ENCODE measurements around the gene DLGAP1. TPM values are rescaled to one million over a fixed set of nuclear protein-coding genes. Genes with fewer than 3 reads are reported as not detected.

The DLGAP1 gene
- total and polyA plus RNA-seq, 2 of the 8 experiments (the other 6 are each of a cell fraction or from before 2014, with no cell fraction given): 11.8 to 16.9 TPM

DNA sequence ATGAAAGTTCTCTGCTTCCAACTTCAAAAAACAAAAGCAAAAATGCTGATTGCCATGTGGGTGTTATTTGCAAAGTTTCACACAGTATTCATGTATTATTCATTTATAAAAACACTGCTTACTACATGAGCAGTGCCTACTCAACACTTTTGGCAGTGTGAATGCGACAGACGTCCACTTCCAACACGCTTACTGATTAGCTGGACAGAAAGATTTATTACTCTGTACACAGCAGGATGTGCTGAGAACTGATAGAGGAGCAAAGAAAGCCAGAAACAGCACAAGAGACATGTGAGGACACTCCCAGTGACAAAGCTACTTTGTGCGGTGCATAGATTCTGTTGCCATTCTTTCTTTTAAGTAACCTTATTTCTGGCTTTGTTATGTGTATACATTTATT lies 258.8 kb downstream of the DLGAP1 start:
- DNase-seq (ENCODE audit: low read depth in 1 of 2, low spot score in 2 of 2): no peak
- POLR2A ChIA-PET (ENCODE audit: partially characterized antibody): no interaction called here

More for the DNA sequence above, 258.8 kb downstream of the DLGAP1 start:
- no peaks in the 10 kb centered on the region for H3K79me1 ChIP-seq (ENCODE audit: low read depth, low read length)
- H4K20me1 ChIP-seq (replicated peaks in 1 of 2; ENCODE audit: control insufficient read depth in 1 of 2, insufficient read depth in 2 of 2, low read length in 2 of 2): no peaks in the 10 kb centered on the region
- no peak overlapping the region for H3K18ac ChIP-seq (ENCODE audit: extremely low read depth, low read length)
- no peak overlapping the region for H3K27ac ChIP-seq (ENCODE audit: low read depth, low read length)
- no peak overlapping the region for H3K23ac ChIP-seq (ENCODE audit: insufficient read length)
- no peaks in the 10 kb centered on the region for H3K79me2 ChIP-seq (ENCODE audit: control insufficient read depth in 1 of 2, insufficient read depth in 2 of 2, low read length in 2 of 2)
- H3K36me3 ChIP-seq (ENCODE audit: control insufficient read depth in 2 of 4, insufficient read depth in 4 of 4, low read length in 3 of 4): no peaks in the 10 kb centered on the region
- H2BK20ac ChIP-seq (ENCODE audit: low read length): no peak overlapping the region
- no peak for FAIRE-seq
- no peaks in the 10 kb centered on the region for H3K23me2 ChIP-seq (ENCODE audit: low read depth, low read length)
- 95% methylated on average over 4 of the region's 4 CpGs; no CpG with 5 or more reads in 1 of the 2 experiments for WGBS, 2 experiments (ENCODE audit: extremely low coverage in 1 of 2, insufficient coverage in 1 of 2, insufficient read length in 1 of 2, insufficient replicate concordance in 2 of 2, low coverage in 1 of 2, low lambda C conversion rate in 2 of 2, missing lambda C conversion rate in 1 of 2)
- H2BK120ac ChIP-seq (replicated peaks; ENCODE audit: low read depth, low read length): no peak overlapping the region
- no peak overlapping the region for H4K8ac ChIP-seq (ENCODE audit: extremely low read depth, insufficient read depth, low read length)
- H2BK15ac ChIP-seq (ENCODE audit: low read length): no peak overlapping the region
- no peak overlapping the region for H4K5ac ChIP-seq (ENCODE audit: insufficient read length, low read depth, low read length)
- CTCF ChIA-PET (ENCODE audit: partially characterized antibody): interaction anchor here (0.6 kb wide), 1 partner anchor 60 kb away, joined by 3 read pairs; no protein-coding TSS in a partner anchor
- H2AFZ ChIP-seq (ENCODE audit: low read length): no peak overlapping the region
- H3K27me3 ChIP-seq (replicated peaks in 1 of 4; ENCODE audit: control insufficient read depth in 3 of 4, extremely low read depth in 1 of 4, insufficient read depth in 3 of 4, low read length in 3 of 4): no peaks in the 10 kb centered on the region
- no peak overlapping the region for H3K14ac ChIP-seq (ENCODE audit: insufficient read length)
- no peaks in the 10 kb centered on the region for H3K9me3 ChIP-seq (ENCODE audit: insufficient read depth in 2 of 2, low read depth in 1 of 2, low read length in 1 of 2)
- H3K56ac ChIP-seq (replicated peaks; ENCODE audit: insufficient read length, low read depth, low read length): no peak overlapping the region
- H3K4ac ChIP-seq (replicated peaks; ENCODE audit: insufficient read length, low read depth, low read length): no peak overlapping the region
- no peak overlapping the region for H2AK5ac ChIP-seq (ENCODE audit: low read depth, low read length)
- H2BK5ac ChIP-seq (ENCODE audit: low read depth, low read length): no peak overlapping the region
- no peak overlapping the region for H3K4me2 ChIP-seq (ENCODE audit: insufficient read depth in 1 of 2, low read depth in 2 of 2, low read length in 2 of 2)
- no peak overlapping the region for H4K91ac ChIP-seq (replicated peaks; ENCODE audit: insufficient read length, low read length)
- peaks cover 0 to 7% (median 4%) of the 10 kb centered on the region in 4 experiments; a peak in 4 of 7 replicates for H3K4me1 ChIP-seq (replicated peaks in 1 of 4; ENCODE audit: control insufficient read depth in 3 of 4, insufficient read depth in 4 of 4, low read length in 3 of 4)
- no peak overlapping the region for H3K4me3 ChIP-seq (ENCODE audit: extremely low read depth in 1 of 4, insufficient read depth in 2 of 4, low read depth in 3 of 4, low read length in 4 of 4)
- TF ChIP-seq CTBP2 (IDR thresholded peaks at IDR 0.05; ENCODE audit: borderline replicate concordance, insufficient read depth, insufficient read length, low read length) (no peak), CBX5 (IDR thresholded peaks at IDR 0.05; ENCODE audit: low read depth, low read length) (no peak), JUN (IDR thresholded peaks at IDR 0.05; ENCODE audit: low read depth, low read length) (no peak)
- H2BK12ac ChIP-seq (ENCODE audit: low read depth, low read length): no peak overlapping the region
- no peak overlapping the region for H3K9ac ChIP-seq (replicated peaks in 1 of 4; ENCODE audit: extremely low read depth in 1 of 4, low read depth in 3 of 4, low read length in 3 of 4)
